GM18502 (cell line): ENCODE data around the gene LRFN4.

Experiments used
- ATAC-seq: cut with Tn5 transposase; IDR thresholded peaks from one replicate; pipeline ENCODE4 v1.9.1; 2021; ENCODE audit warnings: mild to moderate bottlenecking; ENCODE audit not compliant: unreplicated experiment, poor library complexity

Gene LRFN4

DNA sequence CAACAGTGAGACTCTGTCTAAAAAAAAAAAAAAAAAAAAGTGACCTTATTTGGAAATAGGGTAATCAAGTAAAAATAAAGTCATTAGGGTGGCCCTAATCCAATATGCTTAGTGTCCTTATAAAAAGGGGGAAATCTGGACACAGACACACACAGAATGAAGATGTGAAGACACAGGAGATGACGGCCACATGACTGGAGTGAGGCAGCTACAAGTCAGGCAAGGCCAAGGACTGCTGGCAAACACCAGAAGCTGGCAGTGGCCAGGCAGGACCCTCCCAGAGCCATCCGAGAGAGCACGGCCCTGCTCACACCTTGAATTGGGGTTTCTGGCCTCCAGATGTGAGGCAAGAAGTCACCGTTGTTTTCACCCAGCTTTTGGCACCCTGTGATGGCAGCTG, 28.6 kb downstream of the LRFN4 start:
- no peak for ATAC-seq

DNA sequence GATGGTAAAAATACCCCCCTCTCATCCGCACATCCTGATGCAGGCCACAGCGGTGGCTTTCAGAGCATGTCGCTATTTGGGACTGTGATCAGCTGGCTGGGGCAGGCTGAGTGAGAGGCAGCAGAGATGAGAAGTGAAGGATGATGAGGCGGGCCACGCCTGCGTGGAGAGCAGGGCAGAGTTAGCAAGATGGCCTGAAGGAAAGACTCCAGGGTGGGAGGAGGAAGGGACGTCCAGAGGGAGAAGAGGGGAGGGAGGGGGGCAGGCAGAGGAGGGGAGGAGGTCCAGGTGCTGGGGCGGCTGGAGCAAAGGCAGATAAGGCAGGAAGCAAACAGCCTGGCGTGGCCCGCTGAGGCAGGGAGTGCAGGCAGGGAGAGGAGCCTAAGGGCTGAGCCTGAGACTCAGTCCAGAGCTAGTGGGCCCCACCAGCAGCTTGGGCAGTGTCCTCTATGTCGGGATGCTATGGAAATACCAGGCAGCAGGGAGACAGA, 29.1 kb downstream of the LRFN4 start:
- ATAC-seq: no peak

DNA sequence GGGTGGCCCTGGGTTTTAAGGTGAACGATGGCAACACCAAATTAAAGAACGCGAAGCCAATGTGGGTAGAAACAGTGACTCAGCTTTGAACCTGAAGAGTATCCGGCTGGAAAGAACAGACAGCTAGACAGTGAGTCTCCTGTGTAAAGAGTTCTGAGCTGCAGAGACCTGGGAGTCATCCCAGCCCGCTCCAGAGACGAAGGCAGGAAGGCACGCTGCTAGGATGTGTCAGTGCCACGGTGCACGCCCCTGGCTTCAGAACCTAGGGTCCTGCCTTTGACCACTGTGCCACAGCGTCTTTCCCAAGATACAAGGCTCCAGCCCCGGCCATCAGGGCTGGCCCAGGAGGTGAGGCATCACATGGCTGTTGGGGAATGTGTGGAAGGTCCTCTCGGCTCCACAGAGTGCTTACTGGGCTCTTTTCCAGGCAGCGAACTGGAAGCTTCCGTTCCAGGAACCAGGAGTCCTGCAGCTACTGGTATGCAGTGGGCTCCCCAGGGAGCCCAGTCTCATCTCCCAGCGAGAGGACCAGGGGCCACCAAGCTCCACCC, 29.9 kb downstream of the LRFN4 start:
- ATAC-seq: no peak

DNA sequence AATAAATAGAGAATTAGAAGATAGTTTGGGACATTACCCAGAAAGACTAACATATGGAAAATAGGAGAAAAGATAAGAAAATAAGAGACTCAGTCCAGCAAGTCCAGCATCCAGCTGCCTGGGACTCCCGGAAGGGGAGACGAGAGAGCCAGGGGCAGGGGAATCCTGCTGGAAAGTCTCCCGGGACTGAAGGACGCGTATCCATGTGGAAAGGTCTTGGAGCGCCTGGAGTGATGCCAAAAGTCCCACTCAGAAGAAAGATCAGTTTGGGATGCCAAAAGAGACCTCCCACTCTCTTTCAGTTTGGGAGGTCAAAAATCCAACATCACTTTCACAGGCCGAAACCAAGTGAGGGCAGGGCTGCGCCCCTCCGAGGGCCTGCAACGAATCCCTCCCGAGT, 30.7 kb downstream of the LRFN4 start:
- ATAC-seq: no peak

DNA sequence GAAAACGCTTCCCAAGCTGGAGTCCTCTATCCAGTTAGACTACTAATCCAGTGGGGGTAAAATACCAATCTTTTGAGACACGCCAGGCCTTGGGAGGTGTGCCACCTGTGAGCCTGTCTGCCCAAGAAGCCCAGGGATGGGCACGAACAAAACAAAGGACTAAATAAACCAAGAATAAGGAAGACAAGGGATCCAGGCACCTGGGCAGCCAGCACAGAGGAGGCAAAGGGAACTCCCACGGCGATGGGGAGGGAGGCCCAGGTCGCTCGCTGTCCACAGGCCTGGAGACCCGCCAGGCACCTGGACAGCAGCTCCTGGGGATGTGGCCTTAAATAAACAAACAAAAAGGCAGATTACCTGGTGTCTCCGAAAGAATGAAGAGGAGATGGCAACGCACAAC, 31.4 kb downstream of the LRFN4 start:
- no peak for ATAC-seq

DNA sequence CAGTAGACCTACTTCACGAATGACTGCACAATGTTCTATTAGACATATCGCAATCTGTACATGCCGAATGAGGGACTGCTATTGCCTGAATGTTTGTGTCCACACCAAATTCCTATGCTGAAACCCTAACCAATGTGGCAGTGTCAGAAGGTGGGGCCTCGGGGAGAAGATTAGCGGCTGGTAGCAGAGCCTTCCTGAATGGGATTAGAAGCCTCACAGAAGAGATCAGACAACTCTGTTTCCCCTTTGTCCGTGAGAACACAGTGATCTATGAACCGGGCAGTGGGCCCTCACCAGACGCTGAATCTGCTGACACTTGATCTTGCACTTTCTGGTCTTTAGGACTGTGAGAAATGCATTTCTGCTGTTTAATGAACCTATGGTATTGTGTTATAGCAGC, 33.1 kb downstream of the LRFN4 start:
- no peak for ATAC-seq

DNA sequence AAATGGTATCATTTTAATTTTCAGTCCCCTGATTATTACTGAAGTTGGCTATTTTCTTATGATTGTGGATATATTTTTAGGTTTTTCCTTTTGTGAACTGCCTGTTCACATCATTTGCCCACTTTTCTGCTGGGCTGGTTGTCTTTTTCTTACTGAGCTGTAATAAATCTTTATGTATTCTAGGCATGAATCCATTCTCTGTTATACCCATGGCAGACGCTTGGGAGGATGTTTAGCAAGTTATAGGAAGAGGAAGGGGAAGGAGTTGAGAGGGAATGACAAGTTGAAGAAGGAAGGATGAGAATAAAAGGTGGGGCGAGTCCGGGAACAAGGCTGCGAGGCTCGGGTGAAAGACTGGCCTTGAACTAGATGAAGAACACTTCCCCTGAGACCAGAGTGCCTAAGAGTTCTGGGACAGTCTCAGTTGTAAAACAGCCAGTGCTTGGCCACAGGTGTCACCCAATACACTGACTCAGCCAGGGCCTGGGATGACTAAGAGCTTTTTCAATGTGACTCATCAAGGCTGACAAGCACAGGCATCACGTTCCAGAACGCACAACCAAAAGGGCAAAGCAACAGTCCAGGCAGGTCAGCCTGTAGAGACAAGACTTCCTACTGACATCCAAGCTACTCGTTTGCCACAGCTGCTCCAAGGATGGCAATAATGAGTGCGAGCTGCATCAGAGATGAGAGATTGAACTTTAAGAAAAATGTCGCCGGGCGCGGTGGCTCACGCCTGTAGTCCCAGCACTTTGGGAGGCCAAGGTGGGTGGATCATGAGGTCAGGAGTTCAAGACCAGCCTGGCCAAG, 35.2 kb downstream of the LRFN4 start:
- peak; percentile 85 for ATAC-seq

DNA sequence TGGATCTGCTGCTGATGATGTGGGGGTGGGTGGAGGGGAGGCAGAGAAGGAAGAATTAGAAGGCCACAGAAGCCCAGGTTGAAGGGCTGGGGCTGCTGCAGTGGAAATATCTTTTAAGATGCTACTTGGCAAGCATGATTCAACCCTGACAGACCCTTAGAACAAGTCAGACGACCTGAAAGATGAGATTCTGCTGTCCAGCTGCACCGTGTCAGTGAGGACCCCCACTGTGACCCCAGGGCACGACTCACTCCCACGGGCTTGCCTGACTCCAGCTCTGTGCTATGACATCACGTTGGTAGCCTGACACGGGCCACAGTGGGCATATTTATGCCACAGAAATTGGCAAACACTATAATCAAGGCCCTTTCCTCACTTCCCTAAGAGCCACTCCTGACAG, 36.0 kb downstream of the LRFN4 start:
- ATAC-seq: no peak

DNA sequence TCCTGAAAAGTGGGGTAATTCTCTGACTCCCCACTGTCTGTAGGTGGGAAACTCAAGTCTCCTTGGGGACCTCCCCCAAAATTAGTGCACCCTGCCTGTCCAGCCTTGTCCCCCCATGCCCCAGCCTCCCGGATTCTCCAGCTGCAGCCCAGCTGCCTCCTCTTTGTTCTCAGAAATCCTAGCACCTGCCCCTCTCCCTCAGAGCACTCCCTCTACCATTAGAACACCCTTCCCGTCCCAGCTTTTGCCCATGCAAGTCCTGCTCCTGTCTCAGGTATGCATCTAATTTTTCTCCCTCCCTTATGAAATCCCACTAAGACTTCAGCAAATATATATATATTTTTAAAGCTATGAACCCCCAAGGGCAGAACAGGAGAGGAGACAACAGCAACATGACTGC, 37.3 kb downstream of the LRFN4 start:
- ATAC-seq: no peak

DNA sequence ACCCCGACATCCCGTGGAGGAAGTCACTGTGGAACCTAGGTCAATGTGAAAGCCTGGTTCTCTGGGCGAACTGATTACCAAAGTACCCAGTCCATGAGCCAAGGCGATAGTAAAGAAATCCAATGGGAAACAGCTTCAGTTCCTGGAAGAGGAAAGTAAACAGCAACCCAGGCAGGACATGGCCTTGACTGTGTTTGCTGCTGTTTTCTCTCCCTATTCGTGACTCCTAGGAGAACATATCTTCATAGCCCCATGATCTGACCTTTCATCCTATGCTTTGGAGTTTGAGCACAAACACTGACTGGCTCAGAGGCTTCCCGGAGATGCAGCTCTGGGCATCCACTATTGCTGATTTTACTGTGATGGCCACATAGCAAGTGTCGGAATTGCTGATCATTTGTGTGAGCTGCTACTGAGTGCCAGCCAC, 45.1 kb downstream of the LRFN4 start:
- ATAC-seq: no peak

DNA sequence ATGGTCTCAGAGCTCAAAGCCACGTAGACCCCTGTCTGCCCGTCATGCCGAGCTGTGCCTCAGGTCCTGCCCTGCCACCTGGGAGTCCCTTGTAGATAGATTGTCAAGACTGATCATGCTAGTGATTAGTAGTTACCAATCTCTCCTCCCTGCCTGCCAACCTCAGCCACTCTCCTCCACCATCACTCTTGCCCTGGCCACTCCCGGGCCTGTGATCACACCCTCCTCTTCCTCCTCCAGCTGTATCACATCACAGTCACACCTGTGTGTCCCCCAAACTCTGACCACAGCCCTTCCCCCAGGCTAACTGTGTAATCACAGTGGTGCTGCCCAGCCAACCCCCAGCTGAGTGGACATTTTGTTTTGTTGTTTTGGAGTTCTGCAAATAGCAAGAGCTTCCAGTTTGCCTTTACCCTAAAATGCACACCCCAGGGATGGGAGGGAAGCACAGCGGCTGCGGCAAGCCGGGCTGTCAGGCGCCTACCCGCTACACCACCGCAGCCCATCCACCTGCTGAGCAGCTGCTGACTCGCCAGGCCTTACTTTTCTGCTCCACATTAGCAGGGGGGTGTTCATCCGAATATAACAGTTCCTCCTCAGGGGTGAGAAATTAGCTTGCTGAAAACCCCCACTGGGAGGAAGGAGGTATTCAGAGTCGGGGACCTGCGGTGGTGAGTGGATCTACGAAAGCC, 45.8 kb downstream of the LRFN4 start:
- ATAC-seq: no peak

DNA sequence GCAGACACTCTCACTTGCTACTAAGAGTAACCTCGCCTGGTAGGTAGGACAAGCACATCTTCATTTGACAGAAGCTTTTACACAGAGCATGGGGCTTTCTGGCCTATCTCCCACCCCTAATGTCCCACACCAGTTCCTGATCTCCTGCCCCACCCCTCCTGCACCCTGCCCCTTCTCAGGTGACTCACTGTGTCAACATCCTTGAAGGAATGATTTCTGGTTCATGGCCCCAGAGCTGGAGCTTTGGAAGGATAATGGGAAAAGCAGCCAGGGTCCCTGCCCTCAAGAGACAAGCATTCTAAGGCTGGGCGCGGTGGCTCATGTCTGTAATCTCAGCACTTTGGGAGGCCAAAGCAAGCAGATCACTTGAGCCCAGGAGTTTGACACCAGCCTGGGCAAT, 47.2 kb downstream of the LRFN4 start:
- ATAC-seq: no peak

DNA sequence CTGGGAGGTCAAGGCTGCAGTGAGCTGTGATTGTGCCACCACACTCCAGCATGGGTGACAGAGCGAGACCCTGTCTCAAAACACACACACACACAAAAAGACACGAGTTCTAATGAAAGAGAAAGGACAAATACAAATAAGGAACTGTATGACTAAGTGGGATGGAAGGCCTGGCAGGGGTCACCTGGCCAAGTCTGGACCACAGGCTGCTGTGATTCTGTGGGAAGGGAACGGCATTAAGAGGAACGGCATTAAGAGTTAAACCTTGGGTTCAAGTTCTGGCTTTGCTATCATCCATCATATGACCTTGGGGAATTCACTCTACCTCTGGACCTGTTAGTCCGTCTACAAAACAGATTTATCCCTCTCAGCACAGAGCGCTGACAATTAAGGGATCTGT, 47.7 kb downstream of the LRFN4 start:
- no peak for ATAC-seq

DNA sequence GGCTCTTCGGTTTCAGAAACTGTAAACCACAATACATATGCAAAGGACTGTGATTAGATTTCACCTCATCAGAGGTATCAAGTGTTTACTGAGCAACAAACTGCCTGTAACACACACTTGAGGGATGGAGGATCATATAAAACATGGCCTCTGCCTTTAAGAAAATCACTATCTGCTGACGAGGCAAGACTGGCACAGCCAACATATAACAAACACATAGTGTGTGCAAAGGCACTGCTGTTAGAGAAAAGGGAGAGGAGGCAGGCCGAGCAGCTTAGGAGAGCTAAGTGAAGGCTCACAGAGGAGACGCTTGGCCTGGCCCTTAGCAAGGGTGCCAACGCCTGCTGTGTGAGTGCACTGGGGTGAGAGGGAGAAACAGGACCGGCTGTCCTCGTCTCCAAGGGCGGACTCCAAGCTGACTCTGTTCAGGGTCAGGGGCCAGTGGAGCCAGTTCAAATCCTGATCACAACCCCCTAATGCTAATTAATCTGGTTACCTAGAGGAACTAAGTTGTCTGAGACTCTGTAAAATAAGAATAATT, 48.2 kb downstream of the LRFN4 start:
- no peak for ATAC-seq

DNA sequence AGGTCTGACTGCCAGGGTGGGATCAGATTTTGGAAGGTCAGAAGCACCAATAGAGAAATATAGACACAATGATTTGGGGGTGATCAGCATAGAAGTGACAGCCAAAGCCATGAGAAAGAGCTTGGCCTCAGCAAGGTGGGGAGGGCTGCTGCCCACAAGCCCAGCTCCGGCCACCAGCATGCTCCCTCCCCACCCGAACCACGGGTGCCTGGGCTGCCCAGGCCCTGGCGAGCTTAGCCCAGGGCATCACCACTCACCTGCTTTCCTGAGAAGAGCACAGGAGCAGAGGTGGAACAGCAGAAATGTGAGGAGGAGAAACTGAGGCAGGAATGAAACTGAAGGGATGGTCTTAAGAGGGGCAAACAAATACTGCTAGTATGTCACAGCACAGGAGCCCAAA, 48.8 kb downstream of the LRFN4 start:
- no peak for ATAC-seq

DNA sequence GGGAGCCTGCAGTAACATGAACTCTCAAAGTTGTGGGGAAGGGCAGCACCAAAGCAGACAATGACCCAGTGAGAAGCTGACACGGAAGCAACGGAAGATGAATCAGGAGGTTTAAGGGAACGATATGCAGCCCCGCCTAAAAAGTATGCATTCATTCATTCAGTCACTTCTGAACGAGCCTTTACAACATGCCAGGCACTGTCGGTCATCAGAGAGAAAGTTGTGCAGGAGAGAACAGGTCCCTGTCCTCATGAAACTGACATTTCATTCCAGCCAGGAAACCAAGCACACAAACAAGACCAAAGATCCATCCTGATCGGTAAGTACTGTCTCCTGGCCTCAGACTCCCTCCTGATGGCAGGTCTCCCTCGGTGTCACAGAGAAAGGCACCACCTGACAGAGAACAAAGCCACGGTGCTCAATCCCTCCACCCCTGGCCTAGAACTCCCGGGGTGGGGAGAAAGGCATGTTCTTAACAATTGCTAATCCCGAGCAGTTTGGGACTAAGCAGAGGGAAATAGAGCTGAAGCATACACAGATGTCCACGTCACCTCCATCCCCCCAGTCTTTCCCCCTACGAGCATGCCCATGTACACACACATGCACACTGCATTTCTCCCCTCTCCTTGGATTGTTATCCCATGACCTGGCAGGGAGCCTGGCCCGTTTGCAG, 49.3 kb downstream of the LRFN4 start:
- no peak for ATAC-seq

DNA sequence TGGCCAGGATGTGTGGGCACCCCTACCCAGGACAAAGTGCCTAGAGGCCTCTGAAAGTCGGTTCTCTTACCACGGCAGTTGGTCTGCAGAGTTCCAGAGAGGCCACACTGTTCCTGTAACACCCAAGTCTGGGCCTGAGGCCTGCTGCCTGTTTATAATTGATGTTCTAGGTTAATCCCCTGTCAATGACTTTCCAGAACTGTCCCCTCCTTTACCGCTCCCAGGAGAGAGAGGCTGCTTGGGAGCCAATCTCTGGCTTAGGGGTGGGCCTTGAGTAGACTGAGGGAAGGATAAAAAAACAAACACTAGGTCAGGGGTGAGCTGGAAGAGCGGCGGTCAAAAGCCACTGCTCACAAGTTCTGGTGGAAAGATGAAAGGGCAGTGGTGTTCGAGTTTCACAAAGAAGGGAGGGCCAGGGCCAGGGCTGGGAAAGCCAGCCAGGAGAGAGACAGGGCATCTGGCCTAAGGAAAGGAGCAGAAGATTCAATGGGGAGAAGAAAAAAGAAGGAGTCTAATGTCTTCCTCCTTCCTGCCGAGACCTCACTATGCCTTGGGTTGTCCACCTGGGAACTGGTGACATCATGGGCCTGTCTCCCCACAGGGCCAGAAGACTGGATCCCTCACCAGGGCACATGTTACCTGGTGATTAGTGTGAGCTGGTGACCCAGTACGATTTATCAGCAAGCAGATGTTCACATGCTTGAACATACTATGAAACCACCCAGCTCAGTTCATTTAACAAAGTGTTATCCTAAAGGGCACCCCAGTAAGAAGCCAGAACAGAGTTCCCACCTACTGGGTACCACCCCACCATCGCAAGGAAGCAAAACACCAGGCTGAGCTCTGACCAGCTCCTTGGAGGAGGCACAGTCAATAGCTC, 51.1 kb downstream of the LRFN4 start:
- ATAC-seq: no peak

DNA sequence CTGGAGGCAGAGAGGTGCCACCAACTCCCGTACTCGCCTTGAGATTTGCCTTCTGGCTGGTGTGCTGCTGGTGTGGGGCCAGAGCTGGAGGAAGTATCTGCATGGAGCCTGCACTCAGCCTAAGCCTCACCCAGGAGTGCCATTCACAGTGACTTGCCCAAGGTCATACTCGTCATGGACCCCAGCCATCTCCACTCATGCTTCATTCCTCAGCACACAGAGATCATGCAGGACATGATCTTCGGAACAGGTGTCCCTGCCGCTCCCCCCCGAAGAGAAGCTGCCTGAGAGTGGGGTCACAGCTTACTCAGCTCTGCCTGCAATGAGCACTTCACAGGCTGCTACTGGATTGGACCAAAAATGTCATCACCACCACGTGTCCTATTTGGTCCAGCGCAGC, 52.3 kb downstream of the LRFN4 start:
- no peak for ATAC-seq

DNA sequence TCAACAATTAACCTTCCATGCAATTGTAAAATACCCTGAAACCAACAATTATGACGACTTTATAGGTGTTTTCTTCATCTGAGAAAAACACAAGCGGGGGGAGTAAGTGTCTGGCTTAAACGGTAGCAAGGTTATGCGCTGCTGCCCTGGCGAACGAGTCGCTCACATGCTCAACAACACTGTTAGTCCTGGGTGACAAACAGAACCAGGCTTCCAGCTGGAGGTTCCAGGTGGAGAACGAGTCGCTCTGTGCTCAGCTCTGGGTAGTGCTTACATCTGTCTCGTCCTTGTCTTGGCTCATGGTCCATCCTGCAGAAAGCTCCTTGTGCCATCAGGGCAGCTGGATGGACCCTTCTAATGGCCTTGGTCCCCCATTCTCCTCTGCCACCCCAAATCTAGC, 53.2 kb downstream of the LRFN4 start:
- ATAC-seq: no peak
